Right forelimb (tissue), 1 donor: ENCODE data around the gene ACTL8.

Experiments used
- DNase-seq: peaks from one replicate; pipeline ENCODE4 v3.0.0-alpha.2; 2018

Gene ACTL8

GRCh38 chr1:17849216-17849615, 94.1 kb downstream of the ACTL8 start:
- DNase-seq: no peak

GRCh38 chr1:17851056-17851455, 95.9 kb downstream of the ACTL8 start:
- DNase-seq: no peak

- DNase-seq: no peak
These were observed 97.2 kb downstream of the ACTL8 start for GRCh38 chr1:17852383-17852782.

- no peak for DNase-seq
These were observed 98.3 kb downstream of the ACTL8 start for GRCh38 chr1:17853241-17853935.

GRCh38 chr1:17856496-17857108, 101.5 kb downstream of the ACTL8 start:
- DNase-seq: no peak

- DNase-seq: no peak
These were observed 102.0 kb downstream of the ACTL8 start for GRCh38 chr1:17857109-17857499.

- DNase-seq: no peak
These were observed 102.9 kb downstream of the ACTL8 start for GRCh38 chr1:17857996-17858395.

GRCh38 chr1:17860812-17861211, 105.7 kb downstream of the ACTL8 start:
- no peak for DNase-seq

- DNase-seq: no peak
These were observed 106.6 kb downstream of the ACTL8 start for GRCh38 chr1:17861685-17862084.

GRCh38 chr1:17862121-17862520, 107.0 kb downstream of the ACTL8 start:
- DNase-seq: no peak

GRCh38 chr1:17865912-17866739, 111.0 kb downstream of the ACTL8 start:
- DNase-seq: no peak

- no peak for DNase-seq
These were observed 111.6 kb downstream of the ACTL8 start for GRCh38 chr1:17866740-17867029.

GRCh38 chr1:17867470-17867869, 112.3 kb downstream of the ACTL8 start:
- DNase-seq: no peak

GRCh38 chr1:17869815-17870214, 114.7 kb downstream of the ACTL8 start:
- DNase-seq: no peak

GRCh38 chr1:17870679-17871078, 115.5 kb downstream of the ACTL8 start:
- DNase-seq: no peak

GRCh38 chr1:17873007-17873675, 118.0 kb downstream of the ACTL8 start:
- no peak for DNase-seq

- DNase-seq: no peak
These were observed 119.1 kb downstream of the ACTL8 start for GRCh38 chr1:17874231-17874630.

- DNase-seq: peak; percentile 24
These were observed 119.6 kb downstream of the ACTL8 start for GRCh38 chr1:17874710-17875109.

- no peak for DNase-seq
These were observed 120.2 kb downstream of the ACTL8 start for GRCh38 chr1:17875171-17875881.

- DNase-seq: peak; percentile 20
These were observed 120.7 kb downstream of the ACTL8 start for GRCh38 chr1:17875882-17876280.
